ENCODE results near the gene DNLZ.

- TF ChIP-seq RAD21 (conservative IDR thresholded peaks at IDR 0.05) (no peak), POLR2AphosphoS5 (IDR thresholded peaks at IDR 0.05) (no peak), EZH2 (IDR thresholded peaks at IDR 0.05; ENCODE audit: borderline replicate concordance, insufficient read depth, low read length, poor library complexity, severe bottlenecking) (no peak), EP300 (conservative IDR thresholded peaks at IDR 0.05; ENCODE audit: poor library complexity, severe bottlenecking) (no peak), REST (IDR thresholded peaks at IDR 0.05; ENCODE audit: borderline replicate concordance) (no peak), TAF1 (IDR thresholded peaks at IDR 0.05; ENCODE audit: low read depth) (no peak), SMC3 (conservative IDR thresholded peaks at IDR 0.05; ENCODE audit: poor library complexity) (no peak)
- TF ChIP-seq, protein P1, sequence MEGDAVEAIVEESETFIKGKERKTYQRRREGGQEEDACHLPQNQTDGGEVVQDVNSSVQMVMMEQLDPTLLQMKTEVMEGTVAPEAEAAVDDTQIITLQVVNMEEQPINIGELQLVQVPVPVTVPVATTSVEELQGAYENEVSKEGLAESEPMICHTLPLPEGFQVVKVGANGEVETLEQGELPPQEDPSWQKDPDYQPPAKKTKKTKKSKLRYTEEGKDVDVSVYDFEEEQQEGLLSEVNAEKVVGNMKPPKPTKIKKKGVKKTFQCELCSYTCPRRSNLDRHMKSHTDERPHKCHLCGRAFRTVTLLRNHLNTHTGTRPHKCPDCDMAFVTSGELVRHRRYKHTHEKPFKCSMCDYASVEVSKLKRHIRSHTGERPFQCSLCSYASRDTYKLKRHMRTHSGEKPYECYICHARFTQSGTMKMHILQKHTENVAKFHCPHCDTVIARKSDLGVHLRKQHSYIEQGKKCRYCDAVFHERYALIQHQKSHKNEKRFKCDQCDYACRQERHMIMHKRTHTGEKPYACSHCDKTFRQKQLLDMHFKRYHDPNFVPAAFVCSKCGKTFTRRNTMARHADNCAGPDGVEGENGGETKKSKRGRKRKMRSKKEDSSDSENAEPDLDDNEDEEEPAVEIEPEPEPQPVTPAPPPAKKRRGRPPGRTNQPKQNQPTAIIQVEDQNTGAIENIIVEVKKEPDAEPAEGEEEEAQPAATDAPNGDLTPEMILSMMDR (IDR thresholded peaks at IDR 0.05; ENCODE audit: poor library complexity, severe bottlenecking), result no peak
Observed at GRCh38 chr9:136318111-136318775, 45.3 kb downstream of the DNLZ start.

Measured in neural cell (in vitro differentiated cells).